A673 (cell line): ENCODE data around the gene GPR39.

Experiments
- EZH2 ChIP-seq: fragments of 200-600 bp; sonication (generic); IDR thresholded peaks from 2 replicates; pipeline ENCODE4 v1.6.1; 2017; ENCODE audit warnings: borderline replicate concordance, low read depth, mild to moderate bottlenecking, mixed read lengths, antibody characterized with exemption, low read length; ENCODE audit not compliant: poor library complexity, severe bottlenecking
- TF ChIP-seq, protein P1 (sequence below): fragments of 300-800, 200-600 bp; sonication (generic); conservative IDR thresholded peaks from 2 replicates; pipeline ENCODE4 v1.5.1; 2017; ENCODE audit warnings: low read depth, mild to moderate bottlenecking, antibody characterized with exemption, low read length, moderate library complexity, mixed read lengths

DNA sequence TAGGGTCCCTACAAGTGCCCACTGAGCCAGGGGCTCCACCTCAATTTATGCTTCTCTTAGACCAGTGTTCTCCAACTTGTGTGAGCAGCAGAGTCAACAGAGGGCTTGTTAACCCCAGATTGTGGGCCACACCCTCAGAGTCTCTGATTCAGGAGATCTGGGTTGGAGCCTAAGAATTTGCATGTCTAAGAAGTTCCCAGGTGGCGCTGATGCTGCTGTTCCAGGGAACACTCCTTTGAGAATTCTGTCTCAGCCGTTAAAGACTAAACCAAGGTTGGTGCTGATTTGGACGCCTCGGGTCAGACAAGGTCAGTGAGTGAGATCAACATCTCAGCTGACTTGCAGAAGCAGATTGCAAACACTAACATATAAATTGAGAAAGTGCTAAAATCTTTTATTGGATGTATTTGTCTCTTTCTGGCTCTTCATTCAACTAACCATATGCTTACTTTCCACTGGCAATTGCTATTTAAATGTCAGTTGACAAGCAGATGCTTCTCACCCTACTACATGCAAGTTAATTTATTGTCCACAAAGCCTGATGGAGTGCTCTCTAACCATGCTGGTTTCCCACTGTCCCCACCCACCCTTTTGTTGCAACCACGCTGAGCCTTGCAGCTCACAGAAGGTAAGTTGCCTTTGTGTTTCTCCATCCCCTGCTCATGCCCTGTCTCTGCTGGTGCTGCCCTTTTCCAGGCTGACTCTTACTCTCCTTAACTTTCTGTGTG lies 221.9 kb downstream of the GPR39 start:
- no peak for TF ChIP-seq EZH2
- TF ChIP-seq, protein P1, sequence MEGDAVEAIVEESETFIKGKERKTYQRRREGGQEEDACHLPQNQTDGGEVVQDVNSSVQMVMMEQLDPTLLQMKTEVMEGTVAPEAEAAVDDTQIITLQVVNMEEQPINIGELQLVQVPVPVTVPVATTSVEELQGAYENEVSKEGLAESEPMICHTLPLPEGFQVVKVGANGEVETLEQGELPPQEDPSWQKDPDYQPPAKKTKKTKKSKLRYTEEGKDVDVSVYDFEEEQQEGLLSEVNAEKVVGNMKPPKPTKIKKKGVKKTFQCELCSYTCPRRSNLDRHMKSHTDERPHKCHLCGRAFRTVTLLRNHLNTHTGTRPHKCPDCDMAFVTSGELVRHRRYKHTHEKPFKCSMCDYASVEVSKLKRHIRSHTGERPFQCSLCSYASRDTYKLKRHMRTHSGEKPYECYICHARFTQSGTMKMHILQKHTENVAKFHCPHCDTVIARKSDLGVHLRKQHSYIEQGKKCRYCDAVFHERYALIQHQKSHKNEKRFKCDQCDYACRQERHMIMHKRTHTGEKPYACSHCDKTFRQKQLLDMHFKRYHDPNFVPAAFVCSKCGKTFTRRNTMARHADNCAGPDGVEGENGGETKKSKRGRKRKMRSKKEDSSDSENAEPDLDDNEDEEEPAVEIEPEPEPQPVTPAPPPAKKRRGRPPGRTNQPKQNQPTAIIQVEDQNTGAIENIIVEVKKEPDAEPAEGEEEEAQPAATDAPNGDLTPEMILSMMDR: no peak
